GM12873 (cell line): ENCODE measurements around the gene LRRC18.

Source experiments
- TF ChIP-seq, protein P1 (sequence below): IDR thresholded peaks from 2 replicates; pipeline ENCODE4 v1.5.1; 2012; ENCODE audit warnings: low read depth, mild to moderate bottlenecking, moderate library complexity, low read length, control low read depth; ENCODE audit not compliant: insufficient read depth; ENCODE audit errors: missing control alignments

Gene LRRC18

DNA sequence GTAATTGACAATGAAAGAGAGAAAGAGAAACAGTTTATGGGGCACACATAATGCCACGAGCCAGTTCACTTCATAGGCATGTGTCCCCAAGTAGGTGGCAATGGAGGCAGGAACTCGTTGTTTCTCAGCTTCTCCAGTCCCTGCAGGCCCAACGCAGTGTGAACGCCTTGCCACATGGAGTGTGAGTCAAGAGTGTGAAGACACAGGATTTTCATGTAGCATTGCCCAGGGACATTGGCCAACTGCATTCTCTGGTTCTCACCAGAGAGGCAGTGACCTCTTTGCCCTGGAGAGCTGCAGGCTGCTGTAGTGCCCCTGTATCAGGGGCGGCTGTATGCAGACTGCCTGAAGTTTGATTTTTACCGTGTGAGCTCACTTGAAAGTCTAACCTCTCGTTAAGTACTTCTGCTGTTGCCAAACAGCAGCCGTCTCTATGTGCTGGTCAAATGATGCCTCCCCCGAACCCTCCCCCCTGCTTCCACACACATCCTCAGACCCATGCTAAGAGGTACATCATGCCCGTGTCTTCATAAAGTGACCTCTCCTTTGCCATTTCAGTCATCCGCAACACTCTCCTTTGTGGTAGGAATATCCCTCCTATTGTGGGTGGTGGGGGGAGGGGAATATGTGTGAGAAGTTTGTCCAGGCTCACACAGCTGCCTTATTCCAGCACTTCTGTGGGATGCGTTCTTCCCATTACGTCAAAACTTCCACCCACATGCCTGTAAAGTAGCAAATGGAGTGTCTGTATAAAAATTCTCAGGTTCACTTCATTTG is 12.7 kb downstream of the LRRC18 start:
- TF ChIP-seq, protein P1, sequence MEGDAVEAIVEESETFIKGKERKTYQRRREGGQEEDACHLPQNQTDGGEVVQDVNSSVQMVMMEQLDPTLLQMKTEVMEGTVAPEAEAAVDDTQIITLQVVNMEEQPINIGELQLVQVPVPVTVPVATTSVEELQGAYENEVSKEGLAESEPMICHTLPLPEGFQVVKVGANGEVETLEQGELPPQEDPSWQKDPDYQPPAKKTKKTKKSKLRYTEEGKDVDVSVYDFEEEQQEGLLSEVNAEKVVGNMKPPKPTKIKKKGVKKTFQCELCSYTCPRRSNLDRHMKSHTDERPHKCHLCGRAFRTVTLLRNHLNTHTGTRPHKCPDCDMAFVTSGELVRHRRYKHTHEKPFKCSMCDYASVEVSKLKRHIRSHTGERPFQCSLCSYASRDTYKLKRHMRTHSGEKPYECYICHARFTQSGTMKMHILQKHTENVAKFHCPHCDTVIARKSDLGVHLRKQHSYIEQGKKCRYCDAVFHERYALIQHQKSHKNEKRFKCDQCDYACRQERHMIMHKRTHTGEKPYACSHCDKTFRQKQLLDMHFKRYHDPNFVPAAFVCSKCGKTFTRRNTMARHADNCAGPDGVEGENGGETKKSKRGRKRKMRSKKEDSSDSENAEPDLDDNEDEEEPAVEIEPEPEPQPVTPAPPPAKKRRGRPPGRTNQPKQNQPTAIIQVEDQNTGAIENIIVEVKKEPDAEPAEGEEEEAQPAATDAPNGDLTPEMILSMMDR, result no peak

DNA sequence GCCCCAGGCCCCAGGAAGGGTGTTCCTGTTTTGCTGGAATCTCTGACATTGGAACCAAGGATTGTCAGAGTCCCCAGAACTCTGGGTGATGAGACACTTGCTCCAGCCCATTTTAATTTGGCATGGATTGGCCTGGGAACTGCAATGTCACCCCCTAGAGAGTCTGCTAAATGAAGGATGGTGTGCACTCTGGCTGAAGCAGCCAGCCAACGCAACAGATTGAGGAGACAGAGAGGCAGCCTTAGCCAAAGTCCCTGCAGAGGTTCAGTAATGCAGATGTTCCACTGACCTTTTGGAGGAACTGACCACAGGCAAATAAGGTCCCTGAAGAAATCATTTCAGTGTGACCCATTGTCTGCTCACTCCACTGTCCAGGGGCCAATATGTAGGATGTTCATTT is 13.4 kb downstream of the LRRC18 start:
- TF ChIP-seq, protein P1, result no peak

DNA sequence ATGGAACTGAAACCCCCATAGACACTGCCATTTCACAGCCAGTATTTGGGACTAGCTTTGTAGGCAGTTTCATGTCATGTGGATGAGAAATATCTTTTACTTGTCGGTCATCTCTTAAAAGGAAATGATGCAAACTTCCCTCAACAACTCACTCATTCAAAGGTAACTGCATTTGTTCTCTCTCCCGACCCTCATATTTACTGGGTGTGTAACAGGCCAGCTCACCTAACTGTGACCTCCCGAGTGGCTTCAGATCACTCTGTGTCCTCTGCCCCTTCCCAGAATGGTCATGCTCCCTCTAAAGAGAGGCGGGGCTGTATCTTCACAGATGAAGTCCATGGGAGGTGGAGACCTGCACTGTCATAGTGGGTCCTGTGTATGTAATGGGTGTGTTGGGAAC is 14.7 kb downstream of the LRRC18 start:
- TF ChIP-seq, protein P1, result no peak

DNA sequence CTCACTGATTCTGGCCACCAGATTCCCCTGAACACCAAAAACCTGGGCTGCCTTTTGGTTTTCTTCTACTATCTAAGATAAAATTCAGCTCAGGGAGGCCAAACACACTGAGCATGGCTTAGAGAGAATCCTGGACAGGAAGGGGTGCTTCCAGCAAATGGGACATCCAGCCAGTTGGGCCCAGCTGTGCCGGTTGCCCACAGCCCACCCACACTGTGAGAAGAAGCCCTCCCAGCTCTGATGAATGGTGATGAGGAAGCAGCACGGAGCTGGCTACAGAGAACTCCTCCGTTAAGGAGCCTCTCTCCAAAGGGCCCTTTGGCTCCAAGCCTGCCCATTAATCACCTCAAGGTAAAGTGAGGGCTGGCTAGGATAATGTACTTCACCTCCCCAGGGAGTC is 15.9 kb downstream of the LRRC18 start:
- TF ChIP-seq, protein P1, result no peak

DNA sequence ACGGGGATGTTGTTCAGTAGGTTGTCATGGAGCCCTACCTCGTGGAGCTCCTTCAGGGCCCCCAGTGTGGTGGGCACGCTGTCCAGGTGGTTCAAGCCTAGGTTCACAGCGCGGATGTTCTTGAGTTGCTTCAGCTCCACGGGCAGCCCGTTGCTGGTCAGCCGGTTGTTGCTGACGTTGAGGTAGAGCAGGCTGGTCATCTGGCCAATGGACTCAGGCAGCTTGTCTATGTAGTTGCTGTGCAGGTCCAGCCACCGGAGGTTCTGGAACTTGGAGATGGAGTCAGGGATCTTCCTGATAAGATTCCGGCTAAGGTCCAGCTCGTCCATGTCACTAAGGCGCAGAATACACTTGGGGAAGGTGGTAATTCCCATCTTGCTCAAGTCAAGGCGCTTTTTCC is 26.0 kb downstream of the LRRC18 start:
- TF ChIP-seq, protein P1, result no peak

DNA sequence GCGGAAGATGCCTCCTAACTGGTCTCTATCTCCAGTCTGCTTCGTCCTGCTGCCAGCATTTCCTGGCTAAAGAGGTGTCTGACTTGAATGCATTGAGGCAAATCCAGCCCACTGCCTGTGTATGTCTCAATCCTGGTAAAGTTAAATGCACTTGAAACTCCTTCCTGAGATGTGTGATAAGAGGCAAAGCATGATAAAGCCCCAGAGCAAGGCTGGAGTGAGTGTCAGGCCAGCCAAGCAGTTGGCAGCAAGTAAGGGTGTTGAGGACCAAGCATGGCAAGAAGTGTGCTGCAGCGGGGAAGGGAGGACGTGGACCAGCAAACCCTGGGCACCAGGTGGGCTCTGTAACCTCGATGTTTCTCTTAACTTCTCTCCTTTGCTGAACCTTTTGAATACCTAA is 29.1 kb downstream of the LRRC18 start:
- TF ChIP-seq, protein P1, result no peak

DNA sequence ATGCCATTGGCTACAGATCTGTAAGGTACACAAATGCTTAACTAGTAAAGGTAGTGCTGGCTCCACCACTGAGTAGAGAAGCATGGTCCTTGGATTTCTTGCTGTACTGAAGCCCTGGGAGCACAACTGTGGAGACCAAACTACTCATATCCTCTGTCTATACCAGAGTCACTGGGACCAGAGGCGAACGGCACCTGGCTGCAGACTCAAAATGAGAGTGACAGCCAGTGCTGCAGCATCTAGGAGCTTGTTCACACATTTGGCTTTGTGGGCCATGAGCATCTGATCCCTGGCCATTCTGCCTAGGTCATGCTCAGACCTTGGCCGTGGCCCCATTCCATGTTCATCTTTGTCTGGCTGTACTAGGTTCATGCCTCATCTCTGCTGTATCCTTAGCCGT is 31.9 kb downstream of the LRRC18 start:
- TF ChIP-seq, protein P1, result no peak
